Right ventricle myocardium inferior (tissue), 1 donor: ENCODE data around the gene ALAS2. TPM values are rescaled to one million over a fixed set of nuclear protein-coding genes. Genes with fewer than 3 reads are reported as not detected.
A peak's percentile ranks its signal among the peaks of the same experiment; 100 is the strongest.
"Not testable (repeated sequence)": the region's sequence is repeated elsewhere in the genome, so short reads cannot be mapped to it uniquely, and the experiment has no call there.

Experiments used
- ATAC-seq: fragments of 200-7000 bp; cut with Tn5 transposase; one replicate; pipeline ENCODE4 v1.9.1; 2020; ENCODE audit warnings: mild to moderate bottlenecking, moderate library complexity
- DNase-seq: peaks from one replicate; pipeline ENCODE4 v3.0.0; 2021; ENCODE audit errors: missing footprints
- intact Hi-C: fragments of 100-400 bp; cut with DNase I; formaldehyde crosslinking; loops from one replicate; pipeline ENCODE4 v1.11.0; 2022
- total RNA-seq: library from RNA; stranded (reverse); fragmentation: NEBNext Ultra II Directional; extraction: Animal tissue kit (Norgen Biotek cat#: 25700); gene quantifications from one replicate; pipeline ENCODE4 v1.2.1, GENCODE V29; 2021
- donor health status: DM: no; HTN: yes; CAD: no; lungs with severe emphysema.

ALAS2 gene
- total RNA-seq, 1 donor from 2014 or later = 0.68 TPM

DNA sequence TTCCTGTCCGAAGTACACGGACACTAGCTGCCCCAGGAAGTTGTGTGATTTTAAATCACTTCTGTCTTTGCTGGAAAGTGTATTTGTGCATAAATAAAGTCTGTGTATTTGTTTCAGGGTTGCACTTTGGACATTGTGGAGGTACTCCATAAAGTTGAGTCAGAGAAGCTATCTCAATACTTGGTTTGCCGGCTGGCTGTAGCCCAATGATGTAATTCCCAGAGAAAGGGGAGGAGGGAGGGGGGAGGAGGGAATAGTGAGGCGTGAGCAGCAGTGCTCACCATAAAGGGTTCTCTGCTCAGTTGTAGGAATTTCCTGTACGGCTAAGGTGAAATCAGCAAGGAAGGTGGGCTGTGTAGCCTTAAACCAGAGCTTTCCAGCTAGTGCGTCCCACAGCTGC, 23.1 kb downstream of the ALAS2 start:
- ATAC-seq (peak; percentile 77), DNase-seq (no peak)
- intact Hi-C loops = loop anchor here (10.0 kb wide), 1 partner anchor 113 kb away; no protein-coding TSS in a partner anchor

DNA sequence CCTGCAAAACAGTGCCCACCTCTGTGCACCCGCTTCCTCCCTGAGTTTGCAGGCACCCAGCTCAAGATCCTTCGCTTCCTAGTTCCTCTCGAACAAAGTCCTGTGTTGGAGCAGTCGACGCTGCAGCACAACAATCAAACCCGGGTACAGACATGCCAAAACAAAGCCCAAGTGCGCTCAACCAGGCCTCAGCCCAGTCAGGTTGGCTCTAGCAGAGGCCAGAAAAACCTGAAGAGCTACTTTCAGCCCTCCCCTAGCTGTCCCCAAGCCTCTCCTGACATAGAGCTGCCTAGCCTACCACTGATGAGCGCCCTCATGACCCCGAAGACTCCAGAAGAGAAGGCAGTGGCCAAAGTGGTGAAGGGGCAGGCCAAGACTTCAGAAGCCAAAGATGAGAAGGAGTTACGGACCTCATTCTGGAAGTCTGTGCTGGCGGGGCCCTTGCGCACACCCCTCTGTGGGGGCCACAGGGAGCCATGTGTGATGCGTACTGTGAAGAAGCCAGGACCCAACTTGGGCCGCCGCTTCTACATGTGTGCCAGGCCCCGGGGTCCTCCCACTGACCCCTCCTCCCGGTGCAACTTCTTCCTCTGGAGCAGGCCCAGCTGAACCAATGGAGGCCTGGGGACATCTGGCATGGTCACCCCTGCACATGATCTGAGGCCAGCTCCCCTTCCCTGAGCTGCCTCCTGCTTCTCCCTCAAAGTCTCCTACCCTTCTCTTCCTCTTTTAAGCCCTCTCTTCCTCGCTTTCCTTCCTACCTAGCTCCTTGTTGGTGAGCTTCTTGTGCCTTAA, 23.8 kb downstream of the ALAS2 start:
- ATAC-seq (no peak), DNase-seq (no peak)
- intact Hi-C loops = loop anchor here (10.0 kb wide), 1 partner anchor 112 kb away; no protein-coding TSS in a partner anchor

DNA sequence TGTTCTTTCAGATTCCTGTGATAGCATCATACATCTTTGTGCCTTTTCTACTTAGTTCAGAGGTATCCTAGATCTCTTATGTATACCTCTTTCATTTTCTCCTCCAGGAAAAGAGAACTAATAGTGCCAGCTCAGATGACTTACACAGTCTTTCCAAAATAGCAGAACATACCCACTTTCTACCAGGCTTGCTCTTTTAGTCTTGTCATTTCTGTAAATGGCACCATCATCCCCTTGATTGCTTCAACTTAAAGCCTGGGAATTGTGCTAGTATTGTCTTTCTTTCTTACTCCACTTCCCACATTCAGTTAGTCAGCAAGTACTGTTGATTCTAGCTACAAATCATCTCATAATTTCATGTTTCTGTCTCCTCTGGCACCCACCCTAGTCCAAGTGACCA, 25.5 kb downstream of the ALAS2 start:
- ATAC-seq (no peak), DNase-seq (no peak)
- intact Hi-C loops = loop anchor here (10.0 kb wide), 1 partner anchor 110 kb away; no protein-coding TSS in a partner anchor

DNA sequence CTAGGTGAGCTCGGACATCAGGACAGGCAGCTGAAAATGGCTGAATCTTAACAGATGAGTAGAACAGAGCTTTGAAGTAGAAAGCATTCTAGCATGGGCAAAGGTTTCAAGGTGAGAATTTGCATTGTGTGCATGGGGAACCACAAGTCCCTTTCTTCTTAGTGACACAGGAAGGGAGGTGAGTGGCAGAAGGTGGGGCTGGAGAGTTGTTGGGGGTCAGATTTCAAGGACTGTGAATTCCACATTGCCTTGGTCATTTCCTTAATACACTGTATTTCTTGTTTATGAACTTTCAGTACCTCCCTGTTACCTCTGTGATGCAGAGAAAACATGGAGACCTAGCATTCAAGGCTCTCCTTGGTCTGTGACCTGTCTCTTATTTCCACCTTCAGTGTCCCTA, 26.5 kb downstream of the ALAS2 start:
- no peak for ATAC-seq
- DNase-seq = no peak
- intact Hi-C loops = loop anchor here (5.0 to 10.0 kb wide), 2 partner anchors 109 to 197 kb away; partner anchors contain the start of gene MAGED2

DNA sequence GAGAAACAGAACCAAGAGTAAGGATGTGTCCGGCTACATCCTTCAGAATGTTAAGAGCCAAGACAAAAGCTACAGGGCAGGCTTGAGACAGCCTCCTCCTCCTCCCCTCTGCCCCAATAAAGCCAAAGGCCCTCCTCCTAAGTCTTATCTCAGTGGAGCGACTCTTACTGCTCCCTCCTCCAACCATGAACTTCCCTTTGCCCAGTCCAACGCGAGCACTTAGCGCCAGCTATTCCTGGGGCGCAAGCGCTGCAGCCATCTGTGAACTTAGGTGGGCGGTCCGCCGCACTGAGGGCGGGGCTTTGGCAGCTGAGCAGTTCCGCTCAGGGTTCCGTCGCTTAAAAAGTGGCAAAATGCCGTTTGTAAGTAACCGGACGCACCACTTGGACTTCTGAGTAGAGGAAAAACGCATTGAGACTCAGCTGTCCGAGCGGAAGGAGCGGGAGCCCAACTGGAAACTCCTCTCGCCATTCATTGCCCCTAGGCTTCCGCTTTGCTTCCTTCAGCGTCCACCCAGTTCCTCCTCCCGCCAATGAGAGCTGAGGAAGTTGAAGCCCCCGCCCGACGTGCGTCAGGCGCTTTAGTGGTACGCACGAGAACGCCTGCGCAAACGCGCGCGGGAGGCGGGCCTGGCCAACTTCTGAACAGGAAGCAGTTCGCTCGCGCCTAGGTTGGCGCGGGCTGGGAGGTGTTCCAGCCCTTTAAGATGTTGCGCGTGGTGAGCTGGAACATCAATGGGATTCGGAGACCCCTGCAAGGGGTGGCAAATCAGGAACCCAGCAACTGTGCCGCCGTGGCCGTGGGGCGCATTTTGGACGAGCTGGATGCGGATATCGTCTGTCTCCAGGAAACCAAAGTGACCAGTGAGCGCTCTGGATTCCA, 30.8 kb downstream of the ALAS2 start, which contains the start of gene APEX2:
Gene APEX2, plus strand, starts transcription at position 647 of the 882 bp plus-strand sequence. Its CDS starts 60 bp downstream, at position 707.
- DNase-seq = peak; percentile 97
- intact Hi-C loops = loop anchor here (5.0 to 10.0 kb wide), 2 partner anchors 105 to 193 kb away; partner anchors contain the start of gene MAGED2
- ATAC-seq = peak; percentile 97

DNA sequence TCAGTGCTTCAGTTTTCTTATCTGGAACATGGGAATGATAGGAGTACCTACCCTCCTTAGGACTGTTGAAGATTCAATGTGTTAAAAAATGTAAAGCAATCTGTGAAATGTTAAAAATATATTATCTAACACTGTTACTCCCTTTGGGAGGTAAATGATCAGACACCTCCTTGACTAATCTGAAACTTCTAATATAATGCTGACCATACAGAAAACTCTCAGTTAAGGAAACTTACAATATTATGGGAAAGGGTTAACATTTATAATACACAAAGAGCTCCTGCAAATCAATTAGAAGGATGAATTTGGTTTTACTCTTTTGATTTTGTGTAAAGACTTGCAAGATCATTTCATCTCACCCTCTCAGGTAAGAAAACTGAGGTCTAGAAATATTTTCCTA, 35.2 kb downstream of the ALAS2 start:
- intact Hi-C loops = no loop called here
- DNase-seq = no peak

DNA sequence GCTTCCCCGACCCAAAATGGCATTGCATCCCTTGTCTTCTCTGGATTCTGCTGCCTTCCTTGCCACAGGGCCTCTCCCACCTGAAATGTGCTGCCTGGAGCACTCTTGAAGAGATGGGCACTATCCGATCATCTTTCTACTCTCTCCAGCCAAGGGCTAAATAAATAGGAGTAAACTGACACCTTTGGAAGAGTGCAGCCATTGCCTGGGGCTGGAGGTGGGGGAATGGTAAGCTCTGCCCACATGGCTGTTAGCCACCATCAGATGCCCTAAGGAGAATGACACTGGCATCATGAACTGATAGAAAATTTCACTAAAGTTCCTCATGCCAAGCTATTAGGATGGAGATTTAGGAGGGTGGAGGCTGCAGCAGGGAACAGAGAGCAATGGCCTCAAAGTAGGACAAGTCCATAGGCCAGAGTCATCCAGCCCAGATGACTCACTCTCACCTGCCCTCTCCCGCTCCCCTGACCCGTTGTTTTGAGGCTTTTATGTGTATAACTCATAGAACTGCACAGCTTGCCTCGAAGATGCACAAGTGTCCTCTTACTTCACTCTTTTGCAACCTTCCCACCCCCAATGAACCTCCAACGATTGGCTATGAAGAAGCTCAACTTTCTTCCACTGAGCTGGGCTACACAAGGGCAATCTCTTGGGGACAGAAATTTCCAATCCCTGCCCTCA, 36.0 kb downstream of the ALAS2 start:
- intact Hi-C loops = no loop called here
- DNase-seq (no peak), ATAC-seq (no peak)

More for the DNA sequence above, 35.2 kb downstream of the ALAS2 start:
- no peak for ATAC-seq

DNA sequence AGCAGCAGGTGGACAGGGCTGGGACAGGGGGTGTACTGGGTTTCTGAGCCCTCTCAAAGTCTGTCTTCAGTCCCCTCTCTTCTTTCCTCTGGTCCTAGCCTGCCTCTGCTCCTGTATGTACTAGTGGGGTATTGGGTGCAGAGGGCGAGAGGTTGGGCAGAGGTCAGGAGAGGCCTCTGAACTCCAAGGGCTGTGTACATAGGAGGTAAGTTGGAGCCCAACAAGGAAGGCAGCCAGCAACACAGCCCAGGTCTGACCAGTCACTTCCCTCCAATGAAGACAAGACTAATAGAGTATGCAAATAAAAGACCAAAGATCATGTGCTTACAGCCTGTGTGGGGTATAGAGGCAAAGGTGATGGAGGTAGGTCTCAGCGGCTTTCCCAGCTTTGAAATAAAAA, 36.7 kb downstream of the ALAS2 start, which contains the start of gene PFKFB1:
Gene PFKFB1, minus strand, starts transcription at position 90 of the 400 bp plus-strand sequence. CDS start 181 bp downstream, outside the sequence.
- no peak for ATAC-seq
- intact Hi-C loops = no loop called here

DNA sequence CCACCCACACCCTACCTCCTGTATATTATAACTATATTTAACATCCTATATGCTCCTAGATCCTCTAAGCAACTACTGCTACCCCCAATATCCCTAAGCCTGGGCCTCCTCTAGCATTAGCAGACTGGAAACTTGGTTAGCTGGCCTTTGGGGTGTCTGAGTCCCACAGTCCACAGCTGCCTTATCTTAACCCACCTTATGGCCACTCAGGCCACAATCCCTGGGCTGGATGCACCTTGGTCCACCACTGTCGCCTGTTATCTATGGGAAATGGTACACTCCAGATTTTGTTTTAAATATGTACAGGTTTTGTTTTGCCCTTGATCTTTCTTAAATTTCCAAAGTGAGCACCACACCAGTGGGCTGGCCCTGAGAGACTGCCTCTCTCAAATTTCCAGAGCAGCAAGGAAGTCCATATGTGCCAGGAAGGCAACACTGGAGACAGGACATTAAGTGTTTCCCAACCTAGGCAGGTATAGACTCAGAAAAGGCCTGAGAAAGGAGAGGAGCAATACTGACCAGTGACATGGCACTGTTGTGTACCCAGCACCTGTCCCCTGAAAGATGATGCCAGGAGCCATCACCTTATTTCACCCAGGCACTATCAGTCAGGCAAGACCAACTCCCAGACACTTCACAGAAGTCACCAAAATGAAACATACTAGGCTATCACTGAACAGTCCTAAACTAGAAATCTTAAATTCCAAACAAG, 37.7 kb downstream of the ALAS2 start:
- DNase-seq (no peak), ATAC-seq (no peak)
- intact Hi-C loops = no loop called here

More for the DNA sequence above, 36.7 kb downstream of the ALAS2 start, which contains the start of gene PFKFB1:
- DNase-seq = no peak

DNA sequence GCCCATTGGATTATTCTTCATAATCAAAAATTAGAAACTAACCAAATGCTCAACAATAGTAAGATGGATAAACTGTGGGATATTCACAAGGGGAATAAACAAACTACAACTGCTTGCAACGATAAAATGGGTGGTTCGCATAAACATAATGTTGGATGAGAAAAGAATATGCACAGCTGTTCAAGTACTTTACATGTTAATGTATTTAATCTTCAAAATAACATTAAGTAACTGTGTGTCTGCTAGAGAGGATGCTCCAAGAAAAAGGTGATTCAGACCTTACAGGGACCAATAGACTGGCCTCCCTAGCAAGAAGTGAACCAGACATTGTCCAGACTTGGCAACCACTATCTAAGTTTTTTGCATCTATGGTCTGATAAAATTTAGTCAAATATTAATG, 39.1 kb downstream of the ALAS2 start:
- ATAC-seq (no peak), DNase-seq (no peak)
- intact Hi-C loops = no loop called here

DNA sequence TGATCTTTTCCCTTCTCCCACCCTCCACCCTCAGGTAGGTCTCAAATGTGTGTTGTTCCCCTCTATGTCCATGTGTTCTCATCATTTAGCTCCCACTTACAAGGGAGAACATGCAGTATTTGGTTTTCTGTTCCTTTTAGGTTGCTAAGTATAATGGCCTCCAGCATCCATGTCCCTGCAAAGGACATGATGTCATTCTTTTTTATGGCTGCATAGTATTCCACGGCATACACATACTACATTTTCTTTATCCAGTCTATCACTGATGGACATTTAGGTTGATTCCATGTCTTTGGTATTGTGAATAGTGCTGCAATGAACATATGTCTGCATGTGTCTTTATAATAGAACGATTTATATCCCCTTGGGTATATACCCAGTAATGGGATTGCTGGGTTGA, 47.5 kb downstream of the ALAS2 start:
- ATAC-seq, intact Hi-C loops: not testable (repeated sequence)

DNA sequence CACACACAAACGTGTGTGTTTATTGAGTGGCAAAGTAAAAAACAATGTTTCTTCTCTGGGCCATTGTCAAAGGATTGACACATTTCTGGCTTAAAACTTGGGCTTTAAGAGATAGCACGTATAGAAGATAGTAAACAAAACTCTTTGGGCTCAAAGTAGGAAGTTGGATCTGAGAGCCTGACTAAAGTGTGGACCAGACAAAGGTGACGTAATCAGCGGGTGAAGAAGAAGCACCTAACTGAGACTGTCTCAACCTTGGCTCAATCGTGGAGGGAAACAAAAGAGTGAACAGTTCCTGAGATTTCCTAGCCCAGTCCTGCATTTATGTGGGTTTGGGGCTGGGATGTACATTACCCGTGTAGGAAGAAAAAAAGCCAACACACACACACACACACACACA, 50.4 kb downstream of the ALAS2 start:
- ATAC-seq = no peak
- no peak for DNase-seq
- intact Hi-C loops = no loop called here

More for the DNA sequence above, 47.5 kb downstream of the ALAS2 start:
- DNase-seq = not testable (repeated sequence)

DNA sequence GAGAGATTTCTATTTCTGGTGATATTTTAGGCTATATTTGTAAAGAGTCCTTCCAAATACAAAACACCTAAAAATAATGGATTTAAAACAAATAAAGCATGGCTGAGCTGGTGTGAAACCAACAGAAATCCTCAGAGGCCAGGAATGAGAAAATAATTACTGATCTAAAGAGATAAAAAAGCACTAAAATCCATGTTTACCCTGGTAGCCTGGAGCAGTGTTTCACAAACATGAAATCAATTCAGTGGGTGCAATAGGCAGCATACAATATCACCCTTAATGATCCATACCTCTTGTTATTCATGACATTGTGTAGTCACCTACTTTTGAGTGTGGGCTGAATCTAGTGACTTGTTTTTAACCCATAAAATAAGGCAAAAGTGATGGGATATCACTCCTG, 51.3 kb downstream of the ALAS2 start:
- ATAC-seq = no peak
- intact Hi-C loops = no loop called here

DNA sequence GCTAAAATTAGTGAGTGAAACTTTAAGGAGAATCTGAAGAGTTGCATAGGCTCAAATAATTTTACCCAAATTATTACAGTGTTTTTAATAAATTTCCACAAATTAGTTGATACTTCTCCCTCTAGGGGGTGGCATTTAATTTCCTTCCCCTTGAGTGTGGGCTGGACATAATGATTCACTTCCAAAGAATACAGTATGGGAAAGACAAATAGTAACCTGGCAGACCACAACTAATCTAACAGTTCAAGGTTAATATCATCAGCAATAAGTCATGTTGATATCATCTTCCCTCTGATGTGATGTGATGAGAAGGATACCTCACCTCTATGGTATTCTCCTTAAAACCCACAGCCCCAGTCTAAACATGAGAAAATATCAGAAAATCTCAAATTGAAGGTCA, 52.3 kb downstream of the ALAS2 start:
- intact Hi-C loops = no loop called here
- DNase-seq = no peak
- no peak for ATAC-seq

More for the DNA sequence above, 51.3 kb downstream of the ALAS2 start:
- no peak for DNase-seq

DNA sequence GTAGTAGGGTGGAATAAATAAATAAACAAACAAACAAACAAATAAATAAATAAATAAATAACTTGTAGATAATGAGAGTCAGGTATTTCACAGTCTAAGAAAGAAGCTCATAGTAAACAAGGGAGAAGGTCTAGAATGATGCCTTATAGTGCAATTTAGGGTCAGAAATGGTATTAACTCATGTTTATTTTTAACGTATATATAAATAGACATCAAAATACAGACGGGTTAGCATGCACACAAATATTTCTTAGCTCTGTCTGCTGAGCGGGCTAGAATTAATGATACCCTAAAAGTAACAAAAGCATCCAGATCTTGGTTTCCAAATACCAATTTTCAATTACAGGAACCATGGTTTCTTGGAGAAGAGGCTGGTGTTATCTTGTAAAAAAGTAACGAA, 53.4 kb downstream of the ALAS2 start:
- no peak for DNase-seq
- intact Hi-C loops = no loop called here
- ATAC-seq = no peak

DNA sequence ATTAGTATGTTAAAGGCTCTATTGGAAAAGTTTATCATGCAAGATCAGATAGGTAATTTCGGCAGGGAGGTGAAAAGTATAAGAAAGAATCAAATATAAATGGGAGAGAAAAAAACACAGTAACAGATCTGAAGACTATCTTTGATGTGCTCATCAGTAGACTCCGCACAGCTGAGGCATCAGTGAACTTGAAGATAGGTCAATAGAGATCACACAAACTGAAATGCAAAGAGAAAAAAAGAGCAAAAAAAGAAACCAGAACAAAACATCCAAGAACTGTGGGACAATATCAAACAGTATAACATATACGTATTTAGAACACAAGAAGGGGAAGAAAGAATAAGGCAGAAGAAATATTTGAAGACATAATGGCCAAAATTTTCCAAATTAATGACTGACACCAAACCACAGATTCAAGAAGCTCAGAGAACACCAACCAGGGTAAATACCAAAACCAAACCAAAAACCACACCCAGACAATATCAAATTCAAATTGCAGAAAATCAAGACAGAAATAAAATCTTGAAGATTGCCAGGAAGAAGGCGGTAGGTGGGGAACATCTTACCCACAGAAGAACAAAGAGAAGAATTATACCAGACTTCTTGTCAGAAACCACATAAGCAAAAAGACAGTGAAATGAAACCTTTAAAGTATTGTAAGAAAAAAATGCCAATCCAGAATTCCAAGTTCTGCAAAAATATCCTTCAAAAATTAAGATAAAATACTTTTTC, 65.8 kb downstream of the ALAS2 start:
- DNase-seq = no peak
- ATAC-seq = no peak
- intact Hi-C loops = no loop called here

DNA sequence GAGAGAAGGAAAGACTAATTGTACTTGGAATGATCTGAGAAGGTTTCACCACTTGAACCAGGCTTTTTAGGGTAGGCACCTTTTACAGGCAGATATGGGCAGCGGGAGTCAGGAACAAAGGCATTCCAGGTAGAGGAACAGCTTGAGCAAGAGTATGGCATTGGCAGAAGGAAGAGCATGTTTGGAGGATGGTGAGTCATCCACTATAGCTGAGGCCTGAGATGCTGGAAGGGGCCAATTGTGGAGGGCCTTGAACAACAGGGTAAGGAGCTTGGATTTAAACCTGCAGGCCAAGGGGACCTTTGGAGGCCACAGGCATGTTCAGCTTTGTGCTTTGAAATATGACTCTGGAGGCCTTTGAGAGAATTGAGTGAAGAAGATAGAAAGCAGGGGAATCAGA, 69.0 kb downstream of the ALAS2 start:
- DNase-seq (no peak), ATAC-seq (no peak)
- intact Hi-C loops = no loop called here
